ENCODE data around the gene TEKTIP1.

- TF ChIP-seq CTCF (IDR thresholded peaks at IDR 0.05; ENCODE audit: poor library complexity, severe bottlenecking) (no peak), EZH2 (IDR thresholded peaks at IDR 0.05; ENCODE audit: borderline replicate concordance, insufficient read depth, low read length, poor library complexity, severe bottlenecking) (no peak), POLR2AphosphoS5 (IDR thresholded peaks at IDR 0.05) (no peak), SMC3 (conservative IDR thresholded peaks at IDR 0.05; ENCODE audit: poor library complexity) (no peak), TAF1 (IDR thresholded peaks at IDR 0.05; ENCODE audit: low read depth) (no peak), EP300 (conservative IDR thresholded peaks at IDR 0.05; ENCODE audit: poor library complexity, severe bottlenecking) (no peak), RAD21 (conservative IDR thresholded peaks at IDR 0.05) (no peak)
Measured at GRCh38 chr19:3494559-3494958, 44.4 kb upstream of the TEKTIP1 start.

Data from neural cell (in vitro differentiated cells).